Uterus (tissue), 2 donors: Measurements from ENCODE around the gene PDE10A.

Experiments
- POLR2A ChIP-seq, 2 donors: fragments of 450-650 bp; IDR thresholded peaks; one replicate each; pipeline ENCODE4 v1.6.1; 2016; ENCODE audit warnings: antibody characterized with exemption in 2 of 2, mild to moderate bottlenecking in 1 of 2, moderate library complexity in 1 of 2
- TF ChIP-seq, protein P1 (sequence below), 4 experiments: fragments of 200-600 bp in 2 of 4; fragments of 450-650 bp in 2 of 4; sonication (generic) in 2 of 4; IDR thresholded peaks; one replicate each; pipeline ENCODE4 v1.5.1; 2016 to 2019; ENCODE audit warnings: antibody characterized with exemption in 4 of 4, mild to moderate bottlenecking in 2 of 4, moderate library complexity in 1 of 4

DNA sequence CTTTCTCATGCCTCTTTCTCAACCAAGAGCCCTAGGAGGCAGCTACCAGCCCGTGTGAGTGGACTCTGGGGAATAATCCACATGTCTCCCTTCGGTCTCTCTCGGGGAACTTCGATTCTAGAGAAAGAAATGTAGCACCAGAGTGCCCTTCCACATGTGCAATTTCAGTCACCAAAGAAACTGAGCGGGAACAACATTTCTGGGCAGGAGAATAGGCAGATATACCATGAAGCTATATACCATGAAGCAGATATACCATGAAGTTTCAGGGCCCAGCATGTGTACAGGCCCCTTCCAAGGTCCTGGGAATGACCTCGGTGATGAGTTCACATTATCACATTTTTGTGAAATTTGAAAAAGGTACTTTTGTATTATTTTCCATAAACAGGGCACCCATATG lies 60.8 kb downstream of the PDE10A start:
- TF ChIP-seq, protein P1, sequence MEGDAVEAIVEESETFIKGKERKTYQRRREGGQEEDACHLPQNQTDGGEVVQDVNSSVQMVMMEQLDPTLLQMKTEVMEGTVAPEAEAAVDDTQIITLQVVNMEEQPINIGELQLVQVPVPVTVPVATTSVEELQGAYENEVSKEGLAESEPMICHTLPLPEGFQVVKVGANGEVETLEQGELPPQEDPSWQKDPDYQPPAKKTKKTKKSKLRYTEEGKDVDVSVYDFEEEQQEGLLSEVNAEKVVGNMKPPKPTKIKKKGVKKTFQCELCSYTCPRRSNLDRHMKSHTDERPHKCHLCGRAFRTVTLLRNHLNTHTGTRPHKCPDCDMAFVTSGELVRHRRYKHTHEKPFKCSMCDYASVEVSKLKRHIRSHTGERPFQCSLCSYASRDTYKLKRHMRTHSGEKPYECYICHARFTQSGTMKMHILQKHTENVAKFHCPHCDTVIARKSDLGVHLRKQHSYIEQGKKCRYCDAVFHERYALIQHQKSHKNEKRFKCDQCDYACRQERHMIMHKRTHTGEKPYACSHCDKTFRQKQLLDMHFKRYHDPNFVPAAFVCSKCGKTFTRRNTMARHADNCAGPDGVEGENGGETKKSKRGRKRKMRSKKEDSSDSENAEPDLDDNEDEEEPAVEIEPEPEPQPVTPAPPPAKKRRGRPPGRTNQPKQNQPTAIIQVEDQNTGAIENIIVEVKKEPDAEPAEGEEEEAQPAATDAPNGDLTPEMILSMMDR (IDR thresholded peaks at IDR 0.05) = no peak
- no peak for TF ChIP-seq POLR2A (IDR thresholded peaks at IDR 0.05)
